Measurements from ENCODE around the gene GANAB.
"Not testable (repeated sequence)": the region's sequence is repeated elsewhere in the genome, so short reads cannot be mapped to it uniquely, and the experiment has no call there.

The GANAB gene

GRCh38 chr11:62676698-62677097, 30.3 kb upstream of the GANAB start:
- FAIRE-seq: no peak
- no peak for DNase-seq (ENCODE audit: insufficient read length, low spot score)
- TF ChIP-seq POLR2A (IDR thresholded peaks at IDR 0.05; ENCODE audit: low read depth, low read length): no peak

- not testable (repeated sequence) for FAIRE-seq; DNase-seq (ENCODE audit: insufficient read length, low spot score)
These were observed 29.0 kb upstream of the GANAB start for GRCh38 chr11:62675415-62675814.

GRCh38 chr11:62673196-62673525, 26.7 kb upstream of the GANAB start:
- no peak for DNase-seq (ENCODE audit: insufficient read length, low spot score)
- TF ChIP-seq POLR2A (IDR thresholded peaks at IDR 0.05; ENCODE audit: low read depth, low read length): no peak
- FAIRE-seq: no peak

GRCh38 chr11:62671608-62672389, 25.4 kb upstream of the GANAB start, which contains the start of the genes LBHD1 and UQCC3:
Gene LBHD1, minus strand, starts transcription at chr11:62672267. Its CDS starts 2,236 bp downstream, at chr11:62670031.
Gene UQCC3, plus strand, starts transcription at chr11:62671673. Its CDS starts 73 bp downstream, at chr11:62671746.
- peak; percentile 79 for TF ChIP-seq POLR2A (IDR thresholded peaks at IDR 0.05; ENCODE audit: low read depth, low read length)
- DNase-seq (ENCODE audit: insufficient read length, low spot score) (peak; percentile 62), FAIRE-seq (no peak)

- no peak for FAIRE-seq
- no peak for DNase-seq (ENCODE audit: insufficient read length, low spot score)
- no peak for TF ChIP-seq POLR2A (IDR thresholded peaks at IDR 0.05; ENCODE audit: low read depth, low read length)
These were observed 24.8 kb upstream of the GANAB start for GRCh38 chr11:62671236-62671607.

- no peak for TF ChIP-seq POLR2A (IDR thresholded peaks at IDR 0.05; ENCODE audit: low read depth, low read length)
- no peak for DNase-seq (ENCODE audit: insufficient read length, low spot score)
- no peak for FAIRE-seq
These were observed 23.2 kb upstream of the GANAB start for GRCh38 chr11:62669420-62670161.

- no peak for TF ChIP-seq POLR2A (IDR thresholded peaks at IDR 0.05; ENCODE audit: low read depth, low read length)
- no peak for FAIRE-seq
These were observed 21.0 kb upstream of the GANAB start for GRCh38 chr11:62667460-62667859.

GRCh38 chr11:62666259-62666926, 20.0 kb upstream of the GANAB start:
- DNase-seq (ENCODE audit: insufficient read length, low spot score) (no peak), FAIRE-seq (no peak)
- no peak; the same call in 1 of the 2 replicates for TF ChIP-seq POLR2A (IDR thresholded peaks at IDR 0.05; ENCODE audit: low read depth, low read length)

More at GRCh38 chr11:62667460-62667859, 21.0 kb upstream of the GANAB start:
- DNase-seq (ENCODE audit: insufficient read length, low spot score): no peak

GRCh38 chr11:62665599-62666258, 19.3 kb upstream of the GANAB start:
- DNase-seq (ENCODE audit: insufficient read length, low spot score): no peak
- peak; percentile 31 for TF ChIP-seq POLR2A (IDR thresholded peaks at IDR 0.05; ENCODE audit: low read depth, low read length)
- FAIRE-seq: no peak

- TF ChIP-seq POLR2A (IDR thresholded peaks at IDR 0.05; ENCODE audit: low read depth, low read length): peak; percentile 98
- FAIRE-seq (no peak), DNase-seq (ENCODE audit: insufficient read length, low spot score) (peak; percentile 89)
These were observed 18.7 kb upstream of the GANAB start, which contains the start of the genes C11orf98 and CSKMT for GRCh38 chr11:62665075-62665598. Gene C11orf98, minus strand, starts transcription at chr11:62665210. Its CDS starts 41 bp downstream, at chr11:62665169. Gene CSKMT, plus strand, starts transcription at chr11:62665312. Its CDS starts 568 bp downstream, at chr11:62665880.

- FAIRE-seq: no peak
- TF ChIP-seq POLR2A (IDR thresholded peaks at IDR 0.05; ENCODE audit: low read depth, low read length): no peak
- peak; percentile 42 for DNase-seq (ENCODE audit: insufficient read length, low spot score)
These were observed 18.1 kb upstream of the GANAB start for GRCh38 chr11:62664405-62665074.

- DNase-seq (ENCODE audit: insufficient read length, low spot score) (no peak), FAIRE-seq (no peak)
- no peak for TF ChIP-seq POLR2A (IDR thresholded peaks at IDR 0.05; ENCODE audit: low read depth, low read length)
These were observed 10.5 kb upstream of the GANAB start for GRCh38 chr11:62656796-62657429.
